ENCODE data around the gene DOCK3.
"Not testable (repeated sequence)": the region's sequence is repeated elsewhere in the genome, so short reads cannot be mapped to it uniquely, and the experiment has no call there.

DOCK3 gene

GRCh38 chr3:51264166-51264565, 589.4 kb downstream of the DOCK3 start:
- not testable (repeated sequence) for DNase-seq

GRCh38 chr3:51268132-51268531, 593.4 kb downstream of the DOCK3 start:
- no peak for DNase-seq

DNA sequence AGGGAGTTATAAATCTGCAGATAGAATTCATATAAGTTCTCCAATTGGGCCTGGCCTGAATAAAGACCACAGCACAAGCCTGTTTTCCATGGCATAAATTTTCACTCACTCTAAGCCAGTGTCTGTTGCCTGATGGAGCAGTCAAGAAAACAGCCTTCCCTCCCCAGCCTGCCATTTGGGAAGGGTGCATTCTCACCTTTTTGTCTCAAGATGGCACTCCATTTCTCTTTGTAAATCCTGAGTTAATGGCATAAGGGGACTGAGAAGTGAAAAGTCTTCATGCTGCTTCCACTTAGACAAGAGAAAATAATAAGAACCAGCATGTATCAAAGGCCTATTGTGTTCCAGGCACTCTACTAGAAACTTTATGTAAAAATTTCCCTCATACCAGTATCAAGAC, 594.7 kb downstream of the DOCK3 start:
- no peak for DNase-seq

DNA sequence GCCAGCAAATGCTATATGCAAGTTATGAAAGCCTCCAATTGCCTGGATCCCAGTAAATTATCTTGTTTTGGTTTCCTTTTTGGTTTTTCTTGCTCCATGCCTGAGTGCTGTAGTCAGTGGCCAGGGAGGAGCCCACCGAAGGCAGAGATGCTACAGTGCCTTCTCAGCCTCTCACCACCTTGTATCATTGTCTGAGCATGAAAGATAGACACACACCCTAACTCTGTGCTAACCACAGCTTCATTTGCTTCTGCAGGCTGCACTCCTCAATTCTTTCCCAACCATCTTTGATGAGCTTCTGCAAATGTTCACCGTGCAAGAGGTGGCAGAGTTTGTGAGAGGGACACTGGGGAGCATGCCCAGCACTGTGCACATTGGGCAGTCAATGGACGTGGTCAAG, 595.8 kb downstream of the DOCK3 start:
- DNase-seq = no peak

DNA sequence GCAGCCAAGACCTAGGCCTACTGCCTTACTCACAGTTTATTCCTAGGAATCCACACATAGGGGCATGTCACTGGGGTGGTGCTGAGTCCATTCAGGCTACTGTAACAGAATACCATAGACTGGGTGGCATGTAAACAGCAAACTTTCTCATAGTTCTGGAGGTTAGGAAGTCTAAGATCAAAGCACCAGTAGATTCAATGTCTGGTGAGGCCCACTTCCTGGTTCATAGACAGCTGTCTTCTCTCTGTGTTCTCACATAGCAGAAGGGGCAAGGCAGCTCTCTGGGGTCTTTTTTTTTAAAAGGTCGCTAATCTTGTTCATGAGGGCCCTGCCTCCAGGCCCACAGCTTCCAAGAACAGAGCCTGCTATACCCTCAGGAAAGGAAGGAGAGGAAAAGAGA, 596.4 kb downstream of the DOCK3 start:
- no peak for DNase-seq

DNA sequence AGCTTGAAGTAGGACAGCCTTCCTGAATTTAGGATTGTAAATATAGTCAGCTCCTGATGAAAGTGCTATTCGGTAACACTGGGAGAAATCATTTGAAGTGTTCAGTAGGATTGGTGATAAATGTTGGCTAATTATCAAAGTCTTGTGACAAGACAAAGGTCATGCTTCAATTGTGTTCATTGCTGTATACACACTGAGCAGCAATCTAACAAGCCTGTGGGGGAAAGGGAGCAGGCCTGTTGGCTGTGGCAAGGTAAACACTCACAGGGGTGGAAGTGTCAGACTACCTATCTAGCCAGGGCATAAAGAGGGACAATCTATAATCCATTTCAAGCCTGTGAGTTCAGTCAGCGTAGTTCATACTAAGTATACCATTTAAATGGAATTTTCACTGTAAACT, 599.3 kb downstream of the DOCK3 start:
- DNase-seq = no peak

- DNase-seq = no peak
These were observed 600.5 kb downstream of the DOCK3 start for GRCh38 chr3:51275111-51275805.

DNA sequence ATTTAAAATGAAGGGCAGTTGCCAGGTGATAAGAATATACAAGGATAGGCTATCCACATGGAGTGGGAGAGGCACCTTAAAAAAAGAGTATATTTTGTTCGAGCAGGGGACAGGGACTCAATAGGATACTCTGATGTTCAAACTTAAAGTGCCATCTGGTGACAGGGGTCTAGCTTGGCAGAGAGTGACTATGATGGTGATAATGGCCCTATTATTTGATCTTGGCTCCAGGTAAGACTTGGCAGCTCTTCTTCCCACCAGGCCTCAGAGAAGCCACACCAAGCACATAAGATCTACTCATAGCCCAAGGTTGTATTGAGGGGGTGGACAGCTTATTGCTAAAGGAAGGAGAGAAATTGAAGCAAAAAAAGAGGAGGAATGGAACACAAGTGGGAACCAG, 601.3 kb downstream of the DOCK3 start:
- no peak for DNase-seq

- DNase-seq = no peak
These were observed 604.7 kb downstream of the DOCK3 start for GRCh38 chr3:51279448-51279847.

DNA sequence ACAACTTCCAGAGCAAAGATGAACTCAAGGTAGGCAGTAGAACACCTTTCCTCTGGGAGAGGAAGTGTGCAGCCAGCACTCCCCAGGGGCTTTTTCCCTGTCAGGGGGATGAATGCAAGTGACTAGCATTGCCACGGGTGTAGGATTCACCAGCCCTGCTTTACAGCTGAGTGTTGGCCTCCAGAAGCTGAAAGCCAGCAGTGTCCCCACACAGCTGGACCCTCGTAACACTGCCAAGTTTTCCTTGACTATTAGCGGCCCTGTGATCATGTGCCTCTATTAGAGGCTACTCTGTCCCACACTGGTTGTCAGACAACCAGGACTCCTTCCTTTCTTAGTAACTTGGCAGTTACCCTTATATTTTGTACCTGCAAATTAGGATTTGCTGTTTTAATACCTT, 605.4 kb downstream of the DOCK3 start:
- DNase-seq = no peak

DNA sequence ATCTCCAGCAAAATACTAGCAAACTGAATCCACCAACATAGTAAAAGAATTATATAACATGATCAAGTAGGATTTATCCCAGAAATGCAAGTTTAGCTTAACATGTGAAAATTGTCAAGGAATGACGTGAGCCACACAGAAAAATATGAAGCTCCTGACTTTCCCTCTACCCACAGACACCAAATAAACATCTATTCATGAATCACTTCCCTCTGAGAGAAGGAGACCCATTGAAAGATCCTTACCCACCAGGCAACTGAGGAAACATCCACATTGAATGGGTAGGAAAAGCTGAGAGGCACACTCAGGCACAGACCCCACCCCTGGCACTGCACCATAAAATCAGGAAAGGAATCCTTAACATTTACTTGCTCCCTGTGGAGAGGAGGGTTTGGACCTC, 608.2 kb downstream of the DOCK3 start:
- no peak for DNase-seq

DNA sequence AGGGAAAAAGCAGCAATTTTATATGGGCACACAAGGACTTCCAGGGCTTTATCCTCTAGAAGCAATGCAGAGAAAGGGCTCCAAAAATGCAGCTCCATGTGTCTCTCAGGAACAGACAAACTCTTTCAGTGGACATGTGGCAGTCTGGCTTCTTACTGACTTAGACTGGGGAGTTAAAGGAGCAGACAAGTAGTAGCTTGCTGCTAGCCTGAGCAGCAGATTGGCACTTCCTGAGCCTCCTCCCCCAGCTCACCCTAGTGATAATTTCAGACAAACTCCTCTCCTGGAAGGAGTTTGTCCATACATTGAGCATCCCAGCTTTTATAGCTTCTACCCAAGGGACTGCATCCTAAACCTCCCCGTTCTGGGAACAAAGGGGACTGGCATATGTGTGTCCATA, 608.7 kb downstream of the DOCK3 start:
- no peak for DNase-seq

DNA sequence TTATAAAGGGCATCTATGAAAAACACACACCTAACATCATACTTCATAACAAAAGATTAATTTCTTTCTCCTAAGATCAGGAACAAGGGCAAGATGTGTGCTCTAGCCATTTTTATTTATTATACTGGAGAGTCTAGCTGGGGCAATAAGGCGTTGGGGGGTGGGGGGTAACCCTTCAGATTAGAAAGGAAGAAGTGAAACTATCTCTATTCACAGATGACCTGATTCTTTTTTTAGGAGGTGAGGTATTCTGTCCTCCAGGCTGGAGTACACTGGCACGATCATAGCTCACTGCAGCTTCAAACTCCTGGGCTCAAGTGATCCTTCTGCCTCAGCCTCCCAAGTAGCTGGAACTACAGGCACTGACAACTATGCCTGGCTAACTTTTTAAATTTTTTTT, 620.9 kb downstream of the DOCK3 start:
- DNase-seq = no peak

DNA sequence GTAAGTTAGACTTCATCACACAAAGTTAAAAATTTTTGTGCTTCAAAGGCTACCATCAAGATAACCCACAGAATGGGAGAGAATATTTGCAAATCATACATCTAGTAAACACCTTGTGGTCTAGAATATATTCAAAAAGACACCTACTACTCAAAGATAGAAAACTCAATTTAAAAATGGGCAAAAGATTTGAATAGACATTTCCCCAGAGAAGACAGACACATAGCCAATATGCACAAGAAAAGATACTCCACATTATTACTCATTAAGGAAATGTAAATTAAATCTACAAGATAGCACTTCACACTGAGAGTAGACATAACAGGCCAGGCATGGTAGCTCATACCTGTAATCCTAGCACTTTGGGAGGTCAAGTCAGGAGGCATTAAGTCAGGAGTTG, 622.6 kb downstream of the DOCK3 start:
- DNase-seq = no peak

GRCh38 chr3:51304230-51304629, 629.5 kb downstream of the DOCK3 start:
- DNase-seq = no peak

DNA sequence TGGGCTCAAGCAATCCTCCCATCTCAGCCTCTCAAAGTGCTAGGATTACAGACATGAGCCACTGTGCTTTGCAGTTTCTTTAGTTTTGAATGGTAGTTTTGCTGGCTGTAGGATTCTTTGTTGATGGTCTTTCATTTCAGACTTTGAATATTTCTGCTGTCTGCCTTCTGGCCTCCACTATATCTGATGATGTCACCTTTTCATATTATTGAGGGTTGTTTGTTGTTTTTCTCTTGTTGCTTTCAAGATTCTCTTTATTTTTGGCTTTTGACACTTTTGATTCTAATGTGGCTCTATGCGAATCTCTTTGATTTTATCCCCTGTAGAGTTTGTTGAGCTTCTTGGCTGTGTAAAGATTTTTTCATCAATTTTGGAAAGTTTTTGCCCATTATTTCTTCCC, 631.4 kb downstream of the DOCK3 start:
- DNase-seq = no peak

DNA sequence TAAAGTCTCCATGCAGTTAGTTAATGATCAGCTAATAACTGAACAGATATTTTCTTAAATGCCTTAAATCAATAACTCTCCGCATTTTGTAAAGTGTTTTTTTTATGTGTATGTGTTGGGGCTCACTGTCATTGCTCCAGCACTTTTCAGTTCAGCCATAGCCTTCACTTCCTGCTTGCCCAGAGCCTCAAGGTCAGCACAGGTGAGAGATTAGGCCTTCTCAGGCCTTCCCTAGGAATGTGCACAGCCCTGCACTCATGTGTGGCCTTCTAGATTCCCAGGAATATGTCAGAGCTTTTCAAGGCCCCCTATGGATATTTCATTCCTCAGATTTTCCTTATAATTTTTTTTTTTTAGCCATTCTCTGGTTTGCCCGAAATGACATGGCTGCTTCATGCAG, 632.7 kb downstream of the DOCK3 start:
- no peak for DNase-seq

DNA sequence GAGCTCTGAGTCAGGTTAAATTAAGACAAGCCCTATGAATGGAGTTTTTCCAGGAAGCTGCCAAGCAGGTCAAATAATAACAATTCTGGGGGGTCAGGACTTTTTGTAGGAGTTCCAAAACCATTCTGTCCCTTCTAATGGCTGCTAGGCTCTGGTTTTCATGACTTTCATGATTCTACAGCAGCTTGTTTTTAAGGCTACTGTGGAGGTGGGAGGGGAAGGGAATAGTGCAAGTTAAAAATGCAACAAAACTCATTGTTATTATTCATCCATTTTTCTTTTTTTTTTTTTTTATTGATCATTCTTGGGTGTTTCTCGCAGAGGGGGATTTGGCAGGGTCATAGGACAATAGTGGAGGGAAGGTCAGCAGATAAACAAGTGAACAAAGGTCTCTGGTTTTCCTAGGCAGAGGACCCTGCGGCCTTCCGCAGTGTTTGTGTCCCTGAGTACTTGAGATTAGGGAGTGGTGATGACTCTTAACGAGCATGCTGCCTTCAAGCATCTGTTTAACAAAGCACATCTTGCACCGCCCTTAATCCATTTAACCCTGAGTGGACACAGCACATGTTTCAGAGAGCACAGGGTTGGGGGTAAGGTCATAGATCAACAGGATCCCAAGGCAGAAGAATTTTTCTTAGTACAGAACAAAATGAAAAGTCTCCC, 633.3 kb downstream of the DOCK3 start:
- not testable (repeated sequence) for DNase-seq

DNA sequence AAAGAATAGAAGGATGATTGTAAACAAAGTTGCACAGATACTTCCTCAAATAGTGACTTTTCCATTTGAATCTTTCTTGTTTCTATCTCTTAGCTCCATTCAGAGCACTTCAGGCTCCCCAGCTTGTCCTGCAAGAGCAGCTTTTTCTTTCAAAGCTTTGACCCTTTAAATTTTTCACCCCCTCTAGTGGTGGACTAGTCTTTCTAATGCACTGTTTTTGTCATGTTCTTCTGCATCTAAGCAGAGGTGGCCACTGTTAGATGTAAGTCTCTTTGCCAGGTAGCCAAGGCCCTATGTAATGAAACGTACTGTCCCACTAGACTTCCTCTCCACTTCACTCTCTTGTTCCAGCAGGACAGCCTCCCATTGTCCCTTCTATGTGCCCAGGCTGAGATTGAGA, 636.3 kb downstream of the DOCK3 start:
- DNase-seq = no peak

DNA sequence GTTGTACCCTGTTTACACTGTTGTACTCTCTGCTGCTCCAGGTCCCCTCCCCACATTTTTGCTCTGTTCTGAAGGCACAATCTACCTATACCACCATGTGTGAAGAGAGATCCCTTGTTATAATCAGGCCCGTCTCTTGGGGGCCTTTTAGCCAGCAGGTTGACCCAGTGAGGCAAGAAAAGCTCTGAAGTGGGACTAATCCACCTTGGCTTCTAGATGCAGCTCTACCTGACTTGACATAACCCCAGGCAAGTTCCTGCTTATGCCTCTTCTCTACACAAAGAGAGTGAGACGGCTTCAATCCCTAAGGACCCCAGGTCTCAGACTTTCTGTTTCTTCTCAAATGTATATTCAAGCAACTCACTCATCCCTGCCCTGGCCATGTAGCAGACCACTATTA, 653.5 kb downstream of the DOCK3 start:
- no peak for DNase-seq

DNA sequence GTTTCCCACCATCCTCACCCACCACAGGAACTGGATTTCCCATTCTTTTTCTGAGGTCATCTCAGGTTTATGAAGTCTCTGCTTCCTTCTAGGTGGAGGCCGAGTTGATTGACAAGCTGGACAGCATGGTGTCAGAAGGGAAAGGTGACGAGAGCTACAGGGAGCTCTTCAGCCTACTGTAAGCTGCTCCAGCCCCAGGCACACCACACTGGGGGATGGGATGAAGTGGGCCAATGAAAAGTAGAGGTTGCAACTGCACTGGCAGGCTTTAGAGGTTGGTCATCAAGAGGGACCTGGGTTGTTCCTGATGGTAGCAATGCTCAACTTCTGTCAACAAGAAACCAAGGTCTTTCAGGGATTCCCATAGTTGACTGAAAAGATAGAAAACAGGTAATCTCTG, 655.3 kb downstream of the DOCK3 start:
- DNase-seq = no peak

- no peak for DNase-seq
These were observed 657.4 kb downstream of the DOCK3 start for GRCh38 chr3:51332156-51332555.

DNA sequence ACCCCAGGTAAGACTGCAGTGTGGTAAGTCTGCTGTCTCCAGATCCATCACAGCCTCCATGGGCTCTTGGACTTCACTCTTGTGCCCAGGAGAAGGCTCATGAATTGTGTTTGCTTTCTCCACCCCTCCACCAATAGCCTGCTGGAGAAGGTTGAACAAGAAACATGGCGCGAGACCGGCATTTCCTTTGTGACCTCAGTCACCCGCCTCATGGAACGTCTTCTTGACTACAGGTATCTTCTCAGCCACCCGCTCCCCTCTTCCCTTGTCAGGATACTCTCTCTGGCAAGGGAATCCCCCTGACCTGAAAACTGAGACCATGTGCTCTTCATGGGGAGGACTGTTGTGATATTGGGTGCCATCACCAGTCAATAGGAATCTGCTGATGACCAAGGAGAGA, 658.3 kb downstream of the DOCK3 start:
- no peak for DNase-seq

DNA sequence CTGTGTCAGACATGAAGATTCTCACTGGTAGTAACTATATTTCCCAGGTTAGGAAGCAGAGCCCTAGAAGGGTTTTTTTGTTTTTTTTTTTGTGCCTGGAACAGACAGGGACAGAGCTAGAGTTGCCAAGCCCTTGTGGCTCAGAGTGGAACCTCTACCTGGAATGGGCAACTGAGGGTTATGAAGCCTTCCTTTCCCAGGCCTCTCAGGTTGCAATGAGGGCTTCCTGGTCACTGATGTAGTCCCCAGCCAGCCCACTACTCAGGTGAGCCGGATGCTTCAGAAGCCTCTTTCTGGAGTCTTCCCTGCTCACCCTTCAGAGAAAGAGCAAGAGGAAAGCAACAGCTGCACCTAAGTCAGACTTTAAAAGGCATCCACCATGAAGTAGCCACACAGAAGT, 661.5 kb downstream of the DOCK3 start:
- DNase-seq = no peak

GRCh38 chr3:51337666-51338065, 662.9 kb downstream of the DOCK3 start:
- DNase-seq = no peak
